H1 (cell line): ENCODE data around the gene PAX3. TPM values are rescaled to one million over a fixed set of nuclear protein-coding genes. Genes with fewer than 3 reads are reported as not detected.
A peak's percentile ranks its signal among the peaks of the same experiment; 100 is the strongest.

Experiments used
- CTCF ChIA-PET: fragments of 300-600 bp; sonication (Branson Sonifier 250); formaldehyde crosslinking; loops from one replicate; lab custom pipeline; 2021; ENCODE audit not compliant: partially characterized antibody; lab: Charles Lee
- POLR2A ChIA-PET: fragments of 300-600 bp; sonication (Branson Sonifier 250); formaldehyde crosslinking; loops from one replicate; lab custom pipeline; 2021; ENCODE audit warnings: inconsistent platforms; ENCODE audit not compliant: partially characterized antibody; lab: Charles Lee
- DNase-seq, 2 experiments: peaks; one replicate each; pipeline versions ENCODE4 v3.0.0 to v3.0.0-alpha.2; 2010 to 2022; ENCODE audit warnings: low spot score in 2 of 2, low read depth in 1 of 2, mixed read lengths in 1 of 2
- FAIRE-seq: peaks from 2 replicates; lab custom pipeline; 2011; peaks lifted over from hg19 to GRCh38; lab: Jason Lieb, UNC
- H2AFZ ChIP-seq: 2 replicates; pipeline ENCODE4 v1.8.1; 2012; ENCODE audit warnings: low read length, inconsistent platforms
- H2AK5ac ChIP-seq: 2 replicates; pipeline ENCODE4 v1.6.1; 2013; ENCODE audit warnings: low read depth, low read length
- H2BK120ac ChIP-seq: replicated peaks from 2 replicates; pipeline ENCODE3; 2013; ENCODE audit warnings: low read depth, low read length, inconsistent platforms
- H2BK12ac ChIP-seq: 2 replicates; pipeline ENCODE4 v1.6.1; 2013; ENCODE audit warnings: low read depth, low read length
- H2BK15ac ChIP-seq: 2 replicates; pipeline ENCODE4 v1.6.1; 2013; ENCODE audit warnings: low read length
- H2BK20ac ChIP-seq: 2 replicates; pipeline ENCODE4 v1.6.1; 2013; ENCODE audit warnings: low read length
- H2BK5ac ChIP-seq: 2 replicates; pipeline ENCODE4 v1.6.1; 2013; ENCODE audit warnings: low read depth, low read length
- H3K14ac ChIP-seq: 2 replicates; pipeline ENCODE4 v1.6.1; 2013; ENCODE audit warnings: inconsistent platforms; ENCODE audit not compliant: insufficient read length
- H3K18ac ChIP-seq: 2 replicates; pipeline ENCODE4 v1.6.1; 2013; ENCODE audit warnings: low read length; ENCODE audit errors: extremely low read depth
- H3K23ac ChIP-seq: 2 replicates; pipeline ENCODE4 v1.6.1; 2013; ENCODE audit warnings: inconsistent platforms; ENCODE audit not compliant: insufficient read length
- H3K23me2 ChIP-seq: 2 replicates; pipeline ENCODE4 v1.6.1; 2013; ENCODE audit warnings: low read depth, low read length
- H3K27ac ChIP-seq: 2 replicates; pipeline ENCODE4 v1.6.1; 2011; ENCODE audit warnings: low read depth, low read length, inconsistent platforms
- H3K27me3 ChIP-seq, 4 experiments: replicated peaks in 1 of 4; 1 replicate in 1 of 4; 2 replicates in 3 of 4; pipeline versions ENCODE4 v1.6.1 to v1.8.1; 2011 to 2013; ENCODE audit warnings: low read length in 3 of 4, mild to moderate bottlenecking in 3 of 4, inconsistent platforms in 2 of 4, mixed read lengths in 2 of 4, moderate library complexity in 1 of 4; ENCODE audit not compliant: control insufficient read depth in 3 of 4, insufficient read depth in 3 of 4; ENCODE audit errors: extremely low read depth in 1 of 4
- H3K36me3 ChIP-seq, 4 experiments: 2 replicates each; pipeline versions ENCODE4 v1.6.1 to v1.8.1; 2011 to 2013; ENCODE audit warnings: mild to moderate bottlenecking in 4 of 4, low read length in 3 of 4, moderate library complexity in 2 of 4, control low read depth in 1 of 4, inconsistent platforms in 1 of 4; ENCODE audit not compliant: insufficient read depth in 4 of 4, control insufficient read depth in 2 of 4
- H3K4ac ChIP-seq: replicated peaks from 2 replicates; pipeline ENCODE3; 2013; ENCODE audit warnings: low read length, low read depth, mixed read lengths, inconsistent platforms; ENCODE audit not compliant: insufficient read length
- H3K4me1 ChIP-seq, 4 experiments: replicated peaks in 1 of 4; 1 replicate in 1 of 4; 2 replicates in 3 of 4; pipeline versions ENCODE4 v1.6.1 to v1.8.1; 2011 to 2013; ENCODE audit warnings: low read length in 3 of 4, inconsistent platforms in 2 of 4, mixed read lengths in 1 of 4; ENCODE audit not compliant: insufficient read depth in 4 of 4, control insufficient read depth in 3 of 4
- H3K4me2 ChIP-seq, 2 experiments: 2 replicates each; pipeline versions ENCODE4 v1.6.1 to v1.8.1; 2011 to 2013; ENCODE audit warnings: low read depth in 2 of 2, low read length in 2 of 2, control low read depth in 1 of 2, inconsistent platforms in 1 of 2, mild to moderate bottlenecking in 1 of 2; ENCODE audit not compliant: insufficient read depth in 1 of 2
- H3K4me3 ChIP-seq, 4 experiments: fragments of 200-600, 300-600 bp in 1 of 4; sonication (generic), shearing (Covaris generic), sonication (Bioruptor Twin) in 1 of 4; 2 replicates each; pipeline versions ENCODE4 v1.5.1 to v1.8.1; 2011 to 2016; ENCODE audit warnings: low read length in 4 of 4, low read depth in 3 of 4, control low read depth in 2 of 4, inconsistent platforms in 2 of 4, mild to moderate bottlenecking in 2 of 4, mixed read lengths in 1 of 4, moderate library complexity in 1 of 4; ENCODE audit not compliant: insufficient read depth in 2 of 4; ENCODE audit errors: extremely low read depth in 1 of 4
- H3K56ac ChIP-seq: replicated peaks from 2 replicates; pipeline ENCODE3; 2013; ENCODE audit warnings: low read depth, mild to moderate bottlenecking, mixed read lengths, low read length, inconsistent platforms; ENCODE audit not compliant: insufficient read length
- H3K79me1 ChIP-seq: 2 replicates; pipeline ENCODE4 v1.6.1; 2013; ENCODE audit warnings: low read depth, low read length, control low read depth
- H3K79me2 ChIP-seq, 2 experiments: 2 replicates each; pipeline versions ENCODE4 v1.6.1 to v1.8.1; 2012 to 2013; ENCODE audit warnings: low read length in 2 of 2, mild to moderate bottlenecking in 2 of 2, inconsistent platforms in 1 of 2; ENCODE audit not compliant: insufficient read depth in 2 of 2, control insufficient read depth in 1 of 2
- H3K9ac ChIP-seq, 4 experiments: replicated peaks in 1 of 4; 1 replicate in 1 of 4; 2 replicates in 3 of 4; pipeline versions ENCODE4 v1.6.1 to v1.8.1; 2011 to 2013; ENCODE audit warnings: low read depth in 3 of 4, low read length in 3 of 4, control low read depth in 2 of 4, mild to moderate bottlenecking in 2 of 4, moderate library complexity in 2 of 4, inconsistent platforms in 1 of 4; ENCODE audit errors: extremely low read depth in 1 of 4
- H3K9me3 ChIP-seq, 2 experiments: 2 replicates each; pipeline versions ENCODE4 v1.6.1 to v1.8.1; 2012 to 2013; ENCODE audit warnings: mild to moderate bottlenecking in 2 of 2, moderate library complexity in 2 of 2, control low read depth in 1 of 2, inconsistent platforms in 1 of 2, low read depth in 1 of 2, low read length in 1 of 2, mixed read lengths in 1 of 2; ENCODE audit not compliant: insufficient read depth in 2 of 2
- H4K20me1 ChIP-seq, 2 experiments: replicated peaks in 1 of 2; 2 replicates each; pipeline versions ENCODE3 to v1.8.1; 2011 to 2013; ENCODE audit warnings: inconsistent platforms in 2 of 2, low read length in 2 of 2, mild to moderate bottlenecking in 1 of 2; ENCODE audit not compliant: insufficient read depth in 2 of 2, control insufficient read depth in 1 of 2
- H4K5ac ChIP-seq: 2 replicates; pipeline ENCODE4 v1.6.1; 2013; ENCODE audit warnings: low read length, low read depth, mixed read lengths, inconsistent platforms; ENCODE audit not compliant: insufficient read length
- H4K8ac ChIP-seq: 2 replicates; pipeline ENCODE4 v1.8.0; 2013; ENCODE audit warnings: mild to moderate bottlenecking, moderate library complexity, low read length, inconsistent platforms; ENCODE audit not compliant: insufficient read depth; ENCODE audit errors: extremely low read depth
- H4K91ac ChIP-seq: replicated peaks from 2 replicates; pipeline ENCODE3; 2013; ENCODE audit warnings: low read length, mixed read lengths, inconsistent platforms; ENCODE audit not compliant: insufficient read length
- FOSL1 ChIP-seq: IDR thresholded peaks from 2 replicates; pipeline ENCODE4 v1.6.1; 2011; ENCODE audit warnings: mild to moderate bottlenecking, low read depth, low read length, moderate library complexity; ENCODE audit not compliant: insufficient read depth
- PHF8 ChIP-seq: fragments of 200-600 bp; sonication (generic); conservative IDR thresholded peaks from 2 replicates; pipeline ENCODE4 v1.7.1; 2012; ENCODE audit warnings: low read depth, mild to moderate bottlenecking, inconsistent platforms, low read length, moderate library complexity
- WGBS, 2 experiments: shearing (Covaris generic) in 1 of 2; methylation state at CpG; one replicate each; pipeline versions ENCODE4 v1.1.6 to v1.1.7; 2013 to 2015; ENCODE audit warnings: low lambda C conversion rate in 2 of 2, mixed read lengths in 2 of 2, inconsistent platforms in 1 of 2, low coverage in 1 of 2, missing lambda C conversion rate in 1 of 2; ENCODE audit not compliant: insufficient replicate concordance in 2 of 2, insufficient coverage in 1 of 2, insufficient read length in 1 of 2; ENCODE audit errors: extremely low coverage in 1 of 2, missing lambda C conversion rate in 1 of 2; 5-methylcytosine and 5-hydroxymethylcytosine counted together
- polyA plus RNA-seq, 7 experiments: library from polyadenylated mRNA; depleted of rRNA in 3 of 7; stranded (reverse) in 5 of 7; unstranded in 2 of 7; fragments of >200 nt in 5 of 7; fragments of 200-250 nt in 2 of 7; gene quantifications; 1 replicate in 5 of 7; 2 replicates in 1 of 7; 4 replicates in 1 of 7; pipeline versions ENCODE4 v1.2.1 to v1.2.3, GENCODE V29; 2011 to 2013; ENCODE audit warnings: missing spikeins in 2 of 7, mixed read lengths in 2 of 7
- total RNA-seq: library from RNA; stranded (reverse); fragmentation: NEBNext Ultra II Directional; extraction: Animal tissue kit (Norgen Biotek cat#: 25700); gene quantifications from 2 replicates; pipeline ENCODE4 v1.2.1, GENCODE V29; 2021

Gene PAX3
- total and polyA plus RNA-seq, 2 of the 8 experiments (the other 6 are each of a cell fraction or from before 2014, with no cell fraction given), result 0.33 TPM; not detected in 1

- peak overlapping the region; percentile 73 to 86 for H3K4me2 ChIP-seq
- H2BK5ac ChIP-seq, result no peak overlapping the region
- no peak overlapping the region for H2AFZ ChIP-seq
- no peak overlapping the region for H3K4ac ChIP-seq
- no peaks in the 10 kb centered on the region for H3K79me1 ChIP-seq
- no peak overlapping the region for H2BK15ac ChIP-seq
- H2BK12ac ChIP-seq, result no peak overlapping the region; the same call in 1 of the 2 replicates
- H4K20me1 ChIP-seq, result peaks cover 6 to 21% of the 10 kb centered on the region in 2 experiments
- H3K14ac ChIP-seq, result no peak overlapping the region
- H3K79me2 ChIP-seq, result no peaks in the 10 kb centered on the region
- H3K36me3 ChIP-seq, result no peaks in the 10 kb centered on the region; a peak in 1 of 8 replicates
- ChIA-PET POLR2A (interaction anchor here (1.0 to 2.8 kb wide), 2 partner anchors 11 to 18 kb away, joined by 3 to 12 read pairs; no protein-coding TSS in a partner anchor), CTCF (interaction anchor here (0.6 to 1.7 kb wide), 4 partner anchors 14 to 1829 kb away, joined by 3 to 4 read pairs (median 3); no protein-coding TSS in a partner anchor)
- peaks cover 12 to 29% (median 18%) of the 10 kb centered on the region in 4 experiments for H3K4me1 ChIP-seq
- H3K27ac ChIP-seq, result no peak overlapping the region
- no peak overlapping the region for H2AK5ac ChIP-seq
- no peaks in the 10 kb centered on the region for H3K9me3 ChIP-seq
- no peak overlapping the region for H3K23ac ChIP-seq
- FAIRE-seq (peak; percentile 69), DNase-seq (no peak)
- H3K56ac ChIP-seq, result no peak overlapping the region
- no peak overlapping the region for H4K91ac ChIP-seq
- WGBS, 2 experiments, result 4% methylated on average over 30 of the region's 30 CpGs; no CpG with 5 or more reads in 1 of the 2 experiments
- H3K27me3 ChIP-seq, result peaks cover 58 to 97% (median 78%) of the 10 kb centered on the region in 4 experiments
- no peak overlapping the region for H2BK120ac ChIP-seq
- no peak overlapping the region for H2BK20ac ChIP-seq
- no peak overlapping the region for H3K18ac ChIP-seq
- H4K5ac ChIP-seq, result no peak overlapping the region
- peaks cover 9% of the 10 kb centered on the region; the same call in 1 of the 2 replicates for H3K23me2 ChIP-seq
- no peak overlapping the region for H3K9ac ChIP-seq
- H4K8ac ChIP-seq, result no peak overlapping the region
- peak overlapping the region in 1 of 4 experiments; percentile 56; a peak in 3 of 8 replicates for H3K4me3 ChIP-seq
- no peak for TF ChIP-seq PHF8
- TF ChIP-seq FOSL1, result no peak
Measured at GRCh38 chr2:222289278-222290160, 9.3 kb downstream of the PAX3 start.
